A549 (cell line): ENCODE data around the gene ARSJ.

ENCODE experiments used
- CBX2 ChIP-seq: fragments of 200-600 bp; sonication (generic); IDR thresholded peaks from 2 replicates; pipeline ENCODE4 v1.6.1; 2016; ENCODE audit warnings: low read depth, mild to moderate bottlenecking, borderline replicate concordance
- CHD2 ChIP-seq: fragments of 150-350 bp; IDR thresholded peaks from 2 replicates; pipeline ENCODE4 v1.6.1; 2014; ENCODE audit warnings: low read length; ENCODE audit not compliant: partially characterized antibody
- CTCF ChIP-seq: fragments of >200 bp; sonication (Bioruptor Twin); formaldehyde crosslinking; IDR thresholded peaks from 3 replicates; pipeline ENCODE4 v1.5.1; 2016
- EP300 ChIP-seq, 2 experiments: fragments of >200 bp; sonication (Bioruptor Twin); formaldehyde crosslinking; IDR thresholded peaks; 2 replicates in 1 of 2; 3 replicates in 1 of 2; pipeline ENCODE4 v1.6.1; 2016 to 2017
- HEYL ChIP-seq: fragments of 250-450 bp; sonication (Bioruptor Pico); IDR thresholded peaks from 2 replicates; pipeline ENCODE4 v1.8.0; 2021; ENCODE audit warnings: mild to moderate bottlenecking, moderate library complexity
- MAX ChIP-seq: IDR thresholded peaks from 2 replicates; pipeline ENCODE4 v1.6.1; 2012
- NR3C1 ChIP-seq: fragments of >200 bp; sonication (Bioruptor Twin); formaldehyde crosslinking; IDR thresholded peaks from 3 replicates; pipeline ENCODE4 v1.6.1; 2017
- RCOR1 ChIP-seq: fragments of 150-350 bp; IDR thresholded peaks from 2 replicates; pipeline ENCODE4 v1.6.1; 2014; ENCODE audit warnings: antibody characterized with exemption, low read length, low read depth
- TF ChIP-seq, protein P1 (sequence below): fragments of 200-600 bp; sonication (generic); IDR thresholded peaks from 2 replicates; pipeline ENCODE4 v1.6.1; 2016; ENCODE audit warnings: antibody characterized with exemption, mild to moderate bottlenecking, moderate library complexity
- TF ChIP-seq, protein P2 (sequence below): fragments of 250-450 bp; sonication (Bioruptor Pico); IDR thresholded peaks from 2 replicates; pipeline ENCODE4 v1.5.0; 2021; ENCODE audit warnings: mild to moderate bottlenecking, moderate library complexity, borderline replicate concordance

DNA sequence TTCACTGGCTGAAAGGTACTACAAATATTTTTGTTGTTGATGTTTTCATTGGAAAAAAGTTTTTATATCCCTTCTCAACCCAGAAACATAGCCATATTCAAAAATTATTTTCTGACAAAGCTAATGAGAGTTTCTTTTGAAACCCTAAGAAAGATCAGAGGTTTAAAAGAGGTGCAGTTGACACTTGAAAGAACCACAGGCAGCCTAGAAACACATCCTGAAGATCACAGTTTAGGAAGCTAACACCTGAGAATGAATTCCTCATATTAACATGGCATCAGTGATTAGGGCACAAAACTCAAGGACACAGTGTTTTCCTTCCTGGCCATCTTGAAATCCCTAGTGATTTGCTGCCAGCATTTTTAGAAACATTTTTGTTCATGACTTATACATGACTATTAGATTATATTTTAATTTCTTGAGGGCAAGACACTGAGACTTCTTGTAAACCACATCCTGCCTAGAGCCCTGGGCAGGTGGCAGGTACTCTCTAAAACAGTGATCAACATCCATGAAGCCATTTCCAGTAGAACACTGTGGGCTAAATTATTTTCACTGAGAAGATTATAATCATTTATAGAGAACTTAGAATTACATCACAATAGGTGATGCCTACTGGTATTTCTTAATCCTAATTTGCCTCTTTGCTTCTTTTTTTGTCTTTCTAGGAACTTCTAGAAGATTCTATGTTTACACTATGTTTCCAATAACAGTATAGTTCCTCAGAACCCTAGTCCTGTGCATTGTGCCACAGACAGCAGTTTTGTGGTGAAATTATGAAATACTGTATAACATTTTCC lies 80.0 kb downstream of the ARSJ start:
- TF ChIP-seq CTCF: no peak
- TF ChIP-seq RCOR1: no peak
- TF ChIP-seq CBX2: no peak
- TF ChIP-seq, protein P1, sequence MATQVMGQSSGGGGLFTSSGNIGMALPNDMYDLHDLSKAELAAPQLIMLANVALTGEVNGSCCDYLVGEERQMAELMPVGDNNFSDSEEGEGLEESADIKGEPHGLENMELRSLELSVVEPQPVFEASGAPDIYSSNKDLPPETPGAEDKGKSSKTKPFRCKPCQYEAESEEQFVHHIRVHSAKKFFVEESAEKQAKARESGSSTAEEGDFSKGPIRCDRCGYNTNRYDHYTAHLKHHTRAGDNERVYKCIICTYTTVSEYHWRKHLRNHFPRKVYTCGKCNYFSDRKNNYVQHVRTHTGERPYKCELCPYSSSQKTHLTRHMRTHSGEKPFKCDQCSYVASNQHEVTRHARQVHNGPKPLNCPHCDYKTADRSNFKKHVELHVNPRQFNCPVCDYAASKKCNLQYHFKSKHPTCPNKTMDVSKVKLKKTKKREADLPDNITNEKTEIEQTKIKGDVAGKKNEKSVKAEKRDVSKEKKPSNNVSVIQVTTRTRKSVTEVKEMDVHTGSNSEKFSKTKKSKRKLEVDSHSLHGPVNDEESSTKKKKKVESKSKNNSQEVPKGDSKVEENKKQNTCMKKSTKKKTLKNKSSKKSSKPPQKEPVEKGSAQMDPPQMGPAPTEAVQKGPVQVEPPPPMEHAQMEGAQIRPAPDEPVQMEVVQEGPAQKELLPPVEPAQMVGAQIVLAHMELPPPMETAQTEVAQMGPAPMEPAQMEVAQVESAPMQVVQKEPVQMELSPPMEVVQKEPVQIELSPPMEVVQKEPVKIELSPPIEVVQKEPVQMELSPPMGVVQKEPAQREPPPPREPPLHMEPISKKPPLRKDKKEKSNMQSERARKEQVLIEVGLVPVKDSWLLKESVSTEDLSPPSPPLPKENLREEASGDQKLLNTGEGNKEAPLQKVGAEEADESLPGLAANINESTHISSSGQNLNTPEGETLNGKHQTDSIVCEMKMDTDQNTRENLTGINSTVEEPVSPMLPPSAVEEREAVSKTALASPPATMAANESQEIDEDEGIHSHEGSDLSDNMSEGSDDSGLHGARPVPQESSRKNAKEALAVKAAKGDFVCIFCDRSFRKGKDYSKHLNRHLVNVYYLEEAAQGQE: no peak
- no peak for TF ChIP-seq MAX
- TF ChIP-seq, protein P2, sequence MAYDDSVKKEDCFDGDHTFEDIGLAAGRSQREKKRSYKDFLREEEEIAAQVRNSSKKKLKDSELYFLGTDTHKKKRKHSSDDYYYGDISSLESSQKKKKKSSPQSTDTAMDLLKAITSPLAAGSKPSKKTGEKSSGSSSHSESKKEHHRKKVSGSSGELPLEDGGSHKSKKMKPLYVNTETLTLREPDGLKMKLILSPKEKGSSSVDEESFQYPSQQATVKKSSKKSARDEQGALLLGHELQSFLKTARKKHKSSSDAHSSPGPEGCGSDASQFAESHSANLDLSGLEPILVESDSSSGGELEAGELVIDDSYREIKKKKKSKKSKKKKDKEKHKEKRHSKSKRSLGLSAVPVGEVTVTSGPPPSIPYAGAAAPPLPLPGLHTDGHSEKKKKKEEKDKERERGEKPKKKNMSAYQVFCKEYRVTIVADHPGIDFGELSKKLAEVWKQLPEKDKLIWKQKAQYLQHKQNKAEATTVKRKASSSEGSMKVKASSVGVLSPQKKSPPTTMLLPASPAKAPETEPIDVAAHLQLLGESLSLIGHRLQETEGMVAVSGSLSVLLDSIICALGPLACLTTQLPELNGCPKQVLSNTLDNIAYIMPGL (CRISPR knock-in tag): no peak
- TF ChIP-seq EP300 (IDR thresholded peaks at IDR 0.05): no peak
- TF ChIP-seq CHD2: no peak
- TF ChIP-seq NR3C1: no peak
- no peak for TF ChIP-seq HEYL (CRISPR knock-in tag)
